ENCODE data around the gene PLEKHG2.
"Not testable (repeated sequence)": the region's sequence is repeated elsewhere in the genome, so short reads cannot be mapped to it uniquely, and the experiment has no call there.

PLEKHG2 gene

GRCh38 chr19:39412100-39412866, at the start of gene PLEKHG2:
Gene PLEKHG2, plus strand, starts transcription at chr19:39412669. Its CDS starts 1,418 bp downstream, at chr19:39414087.
- DNase-seq (ENCODE audit: low read depth), result peak; percentile 100

GRCh38 chr19:39362682-39363657, 49.5 kb upstream of the PLEKHG2 start:
- DNase-seq (ENCODE audit: low read depth), result peak; percentile 19

- peak; percentile 62 for DNase-seq (ENCODE audit: low read depth)
Measured at GRCh38 chr19:39363901-39364457, 48.5 kb upstream of the PLEKHG2 start.

DNA sequence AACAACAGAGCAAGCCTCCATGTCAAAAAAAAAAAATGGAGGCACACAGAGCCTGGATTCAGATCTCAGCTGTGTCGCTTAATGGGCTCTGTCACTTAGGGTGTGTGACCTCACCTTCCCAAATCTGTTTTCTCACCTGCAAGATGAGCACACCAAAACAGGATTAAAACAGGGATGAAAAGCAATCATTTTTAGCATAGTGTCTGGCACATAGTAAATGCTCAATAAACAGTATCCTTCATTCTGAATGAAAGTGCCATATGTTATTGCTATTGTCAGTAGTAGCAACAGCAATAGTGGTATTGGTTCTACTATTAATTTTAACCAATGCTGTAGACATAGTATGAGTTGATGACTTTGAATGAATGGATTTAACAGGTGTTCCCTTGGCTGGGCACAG, 46.9 kb upstream of the PLEKHG2 start:
- no peak for DNase-seq (ENCODE audit: low read depth)

GRCh38 chr19:39369200-39369599, 43.3 kb upstream of the PLEKHG2 start:
- no peak for DNase-seq (ENCODE audit: low read depth)

- DNase-seq (ENCODE audit: low read depth), result no peak
Measured at GRCh38 chr19:39370735-39371134, 41.7 kb upstream of the PLEKHG2 start.

- DNase-seq (ENCODE audit: low read depth), result peak; percentile 97
Measured at GRCh38 chr19:39372047-39372802, 40.2 kb upstream of the PLEKHG2 start.

DNA sequence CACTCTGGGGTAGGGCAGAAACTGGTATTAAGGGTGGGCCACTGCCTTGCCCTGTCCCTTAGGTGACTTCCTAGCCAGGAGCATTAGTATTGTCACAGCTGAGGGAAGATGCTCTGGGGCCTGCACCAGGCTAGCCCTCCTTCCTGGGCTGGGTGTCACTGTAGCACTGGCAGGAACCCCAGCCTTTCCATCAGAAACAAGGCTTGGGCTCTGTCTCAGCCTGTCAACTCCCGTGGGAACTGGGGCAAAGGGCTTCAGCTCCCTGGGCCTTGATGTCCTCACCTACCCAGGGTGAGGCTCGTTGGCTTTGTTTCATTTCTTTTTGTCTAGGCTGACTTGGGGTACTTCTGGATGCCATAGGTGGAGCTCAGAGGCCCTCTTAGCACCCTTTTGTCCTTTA, 39.5 kb upstream of the PLEKHG2 start:
- peak; percentile 17 for DNase-seq (ENCODE audit: low read depth)

- no peak for DNase-seq (ENCODE audit: low read depth)
Measured at GRCh38 chr19:39375929-39376328, 36.5 kb upstream of the PLEKHG2 start.

DNA sequence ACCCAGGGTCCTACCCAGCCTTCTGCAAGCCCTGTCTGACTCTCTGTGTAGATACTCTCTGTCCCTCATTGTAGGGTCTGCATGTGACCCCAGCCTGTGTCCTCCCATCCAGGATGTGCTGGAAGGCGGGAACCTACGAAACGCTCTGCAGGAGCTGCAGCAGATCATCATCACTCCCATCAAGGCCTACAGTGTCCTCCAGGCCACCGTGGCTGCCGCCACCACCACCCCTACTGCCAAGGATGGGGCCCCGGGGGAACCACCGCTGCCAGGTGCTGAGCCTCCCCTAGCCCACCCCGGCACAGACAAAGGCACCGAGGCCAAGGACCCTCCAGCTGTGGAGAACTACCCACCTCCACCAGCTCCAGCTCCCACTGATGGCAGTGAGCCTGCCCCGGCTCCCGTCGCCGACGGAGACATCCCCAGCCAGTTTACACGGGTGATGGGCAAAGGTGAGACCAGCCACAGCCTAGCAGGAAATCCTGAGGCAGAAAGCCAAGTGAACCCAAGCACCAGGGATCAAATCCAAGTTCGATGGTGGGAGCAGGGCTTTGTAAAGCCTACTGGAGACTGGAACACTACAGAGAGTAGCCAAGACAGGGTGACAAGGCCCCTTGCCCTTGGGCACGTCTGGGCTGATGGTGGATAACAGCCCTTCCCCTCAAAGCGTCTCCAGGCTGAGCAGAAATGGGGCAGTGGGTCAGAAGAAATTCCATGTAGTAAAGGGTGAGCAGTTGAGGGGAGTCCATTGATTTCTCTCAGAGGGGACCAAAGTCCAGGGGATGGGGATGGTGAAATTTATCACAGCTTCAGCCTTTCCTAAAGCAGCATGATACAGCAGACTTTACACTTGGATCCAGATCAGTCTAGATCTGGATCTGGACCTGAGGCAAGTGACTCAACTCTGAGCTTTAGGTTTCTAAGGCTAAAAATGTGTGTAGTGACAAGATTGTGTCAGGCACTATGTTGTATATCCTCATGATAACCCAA, 34.8 kb upstream of the PLEKHG2 start:
- DNase-seq (ENCODE audit: low read depth), result no peak

DNA sequence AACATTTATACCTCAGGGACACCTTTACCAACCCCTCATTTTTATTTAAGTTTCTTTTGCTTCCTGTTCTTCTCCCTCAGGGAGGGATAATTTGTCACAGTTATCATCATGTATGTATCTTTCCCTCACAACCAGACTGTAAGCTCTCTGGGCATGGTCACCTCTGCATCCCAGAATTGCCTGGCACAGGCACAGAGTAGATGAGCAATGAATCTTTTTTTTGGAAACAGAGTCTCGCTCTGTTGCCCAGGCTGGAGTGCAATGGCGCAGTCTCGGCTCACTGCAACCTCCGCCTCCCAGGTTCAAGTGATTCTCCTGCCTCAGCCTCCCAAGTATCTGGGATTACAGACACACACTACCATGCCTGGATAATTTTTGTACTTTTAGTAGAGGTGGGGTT, 33.1 kb upstream of the PLEKHG2 start:
- not testable (repeated sequence) for DNase-seq (ENCODE audit: low read depth)

DNA sequence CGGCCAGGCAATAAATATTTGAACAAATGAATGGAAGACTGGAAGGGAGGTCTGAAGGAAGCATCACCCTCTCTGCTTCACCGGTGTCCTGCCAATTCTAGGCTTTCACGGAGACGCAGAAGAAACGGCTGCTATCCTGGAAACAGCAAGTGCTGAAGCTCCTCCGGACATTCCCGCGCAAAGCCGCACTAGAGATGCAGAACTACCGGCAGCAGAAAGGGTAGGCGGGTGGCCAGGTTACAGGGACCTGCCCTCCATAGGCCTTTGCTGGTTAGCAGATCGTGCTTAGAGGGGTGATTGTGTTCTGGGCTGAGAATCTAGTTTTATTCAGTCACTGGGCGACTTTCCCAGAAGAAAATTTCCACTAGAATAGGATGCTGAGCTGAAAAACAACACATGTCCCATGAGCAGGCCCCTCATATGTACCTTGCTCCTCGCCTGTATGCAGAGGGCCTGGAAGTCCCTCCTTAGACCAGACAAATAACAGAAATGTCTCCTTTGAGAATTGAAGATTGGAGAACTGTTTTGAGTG, 32.5 kb upstream of the PLEKHG2 start:
- DNase-seq (ENCODE audit: low read depth), result no peak

DNA sequence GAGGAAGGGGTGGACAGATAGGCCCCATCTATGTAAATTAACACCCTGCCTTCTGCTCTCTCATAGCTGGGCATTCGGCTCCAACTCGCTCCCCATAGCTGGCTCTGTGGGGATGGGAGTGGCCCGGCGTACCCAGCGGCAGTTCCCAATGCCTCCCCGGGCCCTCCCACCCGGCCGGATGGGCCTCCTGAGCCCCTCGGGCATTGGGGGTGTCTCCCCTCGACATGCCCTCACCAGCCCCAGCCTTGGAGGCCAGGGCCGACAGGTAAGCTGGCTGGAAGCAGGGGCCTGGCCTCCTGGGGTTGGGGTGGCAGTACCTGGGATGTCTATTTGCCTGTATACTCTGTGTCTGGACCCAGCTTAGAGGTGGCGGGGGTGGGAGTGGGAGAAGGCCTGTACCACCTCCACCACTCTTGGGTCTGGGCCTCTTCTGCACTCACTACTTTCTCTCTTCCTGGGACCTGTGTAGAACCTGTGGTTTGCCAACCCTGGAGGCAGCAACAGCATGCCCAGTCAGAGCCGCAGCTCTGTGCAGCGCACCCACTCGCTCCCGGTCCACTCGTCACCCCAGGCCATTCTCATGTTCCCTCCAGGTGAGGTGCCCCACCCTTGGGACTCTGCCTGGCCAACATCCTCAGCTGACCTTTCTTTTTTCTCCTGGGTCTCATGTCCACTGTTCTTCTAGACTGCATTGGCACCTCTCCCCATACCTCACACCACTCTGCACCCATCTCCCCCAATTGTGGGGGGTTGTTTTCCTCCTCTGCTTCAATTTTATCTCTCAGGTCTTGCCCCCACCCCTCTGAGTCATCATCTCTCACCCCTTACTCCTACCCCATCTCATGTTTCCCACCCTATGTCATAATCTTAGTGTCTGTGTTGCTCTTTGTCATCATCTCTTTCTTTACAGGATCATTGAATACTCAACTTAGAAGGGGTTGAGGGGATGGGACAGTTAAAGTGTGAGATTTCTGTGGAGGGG, 31.7 kb upstream of the PLEKHG2 start:
- DNase-seq (ENCODE audit: low read depth), result no peak

DNA sequence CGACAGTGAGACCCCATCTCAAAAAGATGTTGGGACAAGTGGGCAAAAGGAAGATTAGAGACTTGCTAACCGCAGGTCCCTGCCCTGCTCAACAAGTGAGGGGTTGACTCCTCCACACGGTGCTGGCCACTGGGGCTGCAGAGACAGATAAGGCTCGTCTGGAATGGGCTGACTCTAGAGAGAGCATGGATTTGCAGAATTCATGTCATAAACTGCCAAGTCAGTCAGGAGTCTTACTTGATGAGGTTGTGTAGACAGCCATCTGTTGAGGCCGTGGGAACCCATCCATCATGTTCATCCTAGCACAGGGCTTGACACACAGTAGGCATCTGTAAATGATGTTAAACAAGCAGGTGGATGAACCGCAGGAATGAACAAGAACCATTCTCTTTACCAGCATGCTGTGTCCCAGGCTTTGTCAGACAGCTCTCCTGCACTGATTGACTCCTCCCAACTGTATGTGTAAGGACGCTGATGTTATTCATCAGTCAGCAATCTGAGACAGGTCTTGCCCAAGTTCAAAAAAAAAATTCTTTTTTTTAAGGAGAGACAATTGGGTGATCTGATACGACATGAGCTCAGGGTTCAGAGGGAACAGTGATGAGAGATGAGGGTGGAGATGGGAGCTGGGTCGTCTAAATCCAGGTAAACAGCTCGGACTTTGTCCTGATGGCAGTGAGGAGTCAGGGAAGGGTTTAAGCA, 30.4 kb upstream of the PLEKHG2 start:
- DNase-seq (ENCODE audit: low read depth), result peak; percentile 11

DNA sequence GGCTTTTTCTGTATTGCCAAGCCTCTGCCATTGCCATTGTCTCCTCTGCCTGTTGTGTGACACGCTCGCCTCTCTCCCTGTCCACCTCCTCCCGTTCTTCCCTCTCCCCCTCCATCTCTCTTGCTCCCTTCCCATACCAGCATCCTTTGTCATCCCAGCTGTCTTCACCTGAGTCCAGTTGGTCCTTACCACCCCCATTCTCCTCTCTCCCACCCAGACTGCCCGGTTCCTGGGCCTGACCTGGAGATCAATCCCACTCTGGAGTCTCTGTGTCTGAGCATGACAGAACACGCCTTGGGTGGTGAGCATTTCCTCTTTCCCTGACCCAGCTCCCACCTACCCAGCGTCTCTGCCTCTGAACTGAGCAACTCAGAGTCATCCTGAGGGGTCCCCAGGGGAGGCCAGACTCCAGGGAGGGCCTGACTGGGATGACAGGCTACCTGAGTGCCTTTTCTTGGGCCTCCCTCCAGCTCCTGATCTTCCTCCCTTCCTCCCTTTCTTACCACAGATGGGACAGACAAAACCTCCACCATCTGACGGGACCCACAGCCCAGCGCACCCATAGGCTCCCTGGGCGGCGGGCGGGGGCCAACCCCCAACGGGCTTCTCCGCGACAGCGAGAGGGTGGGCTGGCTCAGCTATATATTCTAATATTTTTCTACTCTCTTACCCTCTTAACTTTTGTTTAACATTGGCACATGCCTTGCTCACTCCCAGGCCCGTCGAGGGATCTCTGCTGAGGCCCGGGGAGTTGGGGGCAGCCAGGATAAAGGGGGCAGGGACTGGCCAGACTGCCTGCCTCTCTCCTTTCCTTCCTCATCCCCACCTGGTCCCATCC, 29.3 kb upstream of the PLEKHG2 start:
- no peak for DNase-seq (ENCODE audit: low read depth)

- no peak for DNase-seq (ENCODE audit: low read depth)
Measured at GRCh38 chr19:39384839-39385568, 27.5 kb upstream of the PLEKHG2 start.
